ENCODE results near the gene FRMD6.

DNA sequence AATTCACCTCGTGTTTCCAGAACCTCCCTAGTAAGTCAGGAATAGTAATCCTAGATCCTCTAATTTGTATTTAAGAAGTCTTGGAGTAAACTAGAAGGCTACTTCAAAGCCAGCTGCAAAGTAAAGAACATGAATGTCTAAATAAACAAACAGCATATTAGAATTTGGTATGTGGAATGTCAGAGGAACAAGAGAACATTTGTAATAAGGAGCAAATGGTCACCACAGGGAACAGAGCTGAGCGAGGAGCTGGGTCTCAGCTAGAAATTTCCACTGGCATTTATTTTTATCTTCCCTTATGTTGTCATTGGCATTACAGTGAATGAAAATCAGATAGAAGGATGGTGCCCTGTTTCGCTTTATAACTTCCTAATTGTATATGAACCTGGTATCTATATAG is 50.2 kb downstream of the FRMD6 start:
- TF ChIP-seq, protein P1, sequence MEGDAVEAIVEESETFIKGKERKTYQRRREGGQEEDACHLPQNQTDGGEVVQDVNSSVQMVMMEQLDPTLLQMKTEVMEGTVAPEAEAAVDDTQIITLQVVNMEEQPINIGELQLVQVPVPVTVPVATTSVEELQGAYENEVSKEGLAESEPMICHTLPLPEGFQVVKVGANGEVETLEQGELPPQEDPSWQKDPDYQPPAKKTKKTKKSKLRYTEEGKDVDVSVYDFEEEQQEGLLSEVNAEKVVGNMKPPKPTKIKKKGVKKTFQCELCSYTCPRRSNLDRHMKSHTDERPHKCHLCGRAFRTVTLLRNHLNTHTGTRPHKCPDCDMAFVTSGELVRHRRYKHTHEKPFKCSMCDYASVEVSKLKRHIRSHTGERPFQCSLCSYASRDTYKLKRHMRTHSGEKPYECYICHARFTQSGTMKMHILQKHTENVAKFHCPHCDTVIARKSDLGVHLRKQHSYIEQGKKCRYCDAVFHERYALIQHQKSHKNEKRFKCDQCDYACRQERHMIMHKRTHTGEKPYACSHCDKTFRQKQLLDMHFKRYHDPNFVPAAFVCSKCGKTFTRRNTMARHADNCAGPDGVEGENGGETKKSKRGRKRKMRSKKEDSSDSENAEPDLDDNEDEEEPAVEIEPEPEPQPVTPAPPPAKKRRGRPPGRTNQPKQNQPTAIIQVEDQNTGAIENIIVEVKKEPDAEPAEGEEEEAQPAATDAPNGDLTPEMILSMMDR (IDR thresholded peaks at IDR 0.05), result no peak
- no peak for TF ChIP-seq POLR2A (IDR thresholded peaks at IDR 0.05)
